T-helper 17 cell (primary cell): Measurements from ENCODE around the gene TRIM40. TPM values are rescaled to one million over a fixed set of nuclear protein-coding genes. Genes with fewer than 3 reads are reported as not detected.

Experiments
- ATAC-seq: fragments of 150-1000 bp; cut with Tn5 transposase; 2 replicates; pipeline ENCODE4 v1.10.0; 2021; ENCODE audit warnings: mild to moderate bottlenecking, moderate library complexity
- DNase-seq, 3 donors: peaks; one replicate each; pipeline versions ENCODE4 v3.0.0 to v3.0.0-alpha.2; 2020 to 2021
- H3K9me3 ChIP-seq: one replicate; pipeline ENCODE4 v1.7.0; 2013; ENCODE audit warnings: low read length, mild to moderate bottlenecking; ENCODE audit not compliant: control insufficient read depth, poor library complexity, severe bottlenecking
- H3K27ac Mint-ChIP-seq: one replicate; pipeline ENCODE4 v1.8.0; 2022; ENCODE audit warnings: mild to moderate bottlenecking, moderate library complexity, mixed read lengths
- H3K27me3 Mint-ChIP-seq: one replicate; pipeline ENCODE4 v1.8.0; 2022; ENCODE audit warnings: mixed read lengths
- H3K36me3 Mint-ChIP-seq: one replicate; pipeline ENCODE4 v1.8.0; 2022; ENCODE audit warnings: low read depth, mixed read lengths
- H3K4me1 Mint-ChIP-seq: one replicate; pipeline ENCODE4 v1.8.0; 2022; ENCODE audit warnings: mild to moderate bottlenecking, mixed read lengths
- H3K4me3 Mint-ChIP-seq: one replicate; pipeline ENCODE4 v1.8.0; 2022; ENCODE audit warnings: mild to moderate bottlenecking, moderate library complexity, mixed read lengths
- total RNA-seq, 4 donors: library from RNA in 2 of 4; stranded (reverse) in 2 of 4; gene quantifications; one replicate each; pipeline ENCODE4 v1.2.3 and lab custom pipeline; 2022 to 2026

The TRIM40 gene
- total RNA-seq, 2 donors from 2014 or later: 0.22 to 3.5 TPM

DNA sequence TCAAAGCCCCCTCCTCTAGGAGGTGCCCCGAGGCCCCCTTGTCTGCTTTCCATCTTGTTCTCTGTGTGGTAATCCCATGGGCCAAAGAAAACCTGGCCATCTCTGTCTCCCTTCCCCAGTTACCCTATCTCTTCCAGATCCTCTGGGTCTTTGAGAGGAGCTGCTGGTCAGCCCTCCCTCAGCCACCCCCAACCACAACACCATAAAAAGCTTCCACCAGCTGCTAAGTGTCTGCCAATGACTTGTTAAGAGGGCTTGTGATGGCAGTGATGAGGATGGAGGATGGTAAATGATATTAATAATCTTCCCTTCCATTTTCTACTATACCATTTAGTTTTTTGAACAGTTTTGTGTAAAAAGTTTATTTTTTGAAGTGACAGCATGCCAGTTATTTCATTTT lies 60.0 kb downstream of the TRIM40 start:
- ATAC-seq: no peak
- no peak overlapping the region for H3K27ac Mint-ChIP-seq
- H3K27me3 Mint-ChIP-seq: no peaks in the 10 kb centered on the region
- no peaks in the 10 kb centered on the region for H3K9me3 ChIP-seq
- no peak for DNase-seq
- no peak overlapping the region for H3K4me3 Mint-ChIP-seq
- peaks cover 15% of the 10 kb centered on the region for H3K4me1 Mint-ChIP-seq
- H3K36me3 Mint-ChIP-seq: peaks cover 18% of the 10 kb centered on the region

- no peaks in the 10 kb centered on the region for H3K27me3 Mint-ChIP-seq
- peaks cover 17% of the 10 kb centered on the region for H3K36me3 Mint-ChIP-seq
- H3K4me1 Mint-ChIP-seq: peaks cover 17% of the 10 kb centered on the region
- no peak overlapping the region for H3K4me3 Mint-ChIP-seq
- peak overlapping the region; percentile 85 for H3K27ac Mint-ChIP-seq
- no peak for ATAC-seq
- no peak for DNase-seq
- no peaks in the 10 kb centered on the region for H3K9me3 ChIP-seq
Measured at GRCh38 chr6:30196376-30196775, 60.4 kb downstream of the TRIM40 start.

Other genes starting within 250 kb of the TRIM40 start
- 1,000 to 10,000 TPM; 1,960 to 2,242 TPM for gene HLA-A, start 193.6 kb upstream of the TRIM40 start, total RNA-seq
- gene POLR1H, start 74.9 kb upstream of the TRIM40 start, total RNA-seq: 10 to 100 TPM; 28.9 to 31.7 TPM
- 10 to 100 TPM; 52.1 to 52.4 TPM for gene PPP1R11, start 68.9 kb upstream of the TRIM40 start, total RNA-seq
- not detected for gene RNF39, start 60.4 kb upstream of the TRIM40 start, total RNA-seq
- not detected for gene TRIM31, start 23.1 kb upstream of the TRIM40 start, total RNA-seq
- gene TRIM10, start 25.1 kb downstream of the TRIM40 start, total RNA-seq: under 1 TPM in 1 of 2 donors, not detected in 1; 0.37 TPM
- not detected for gene TRIM15, start 27.4 kb downstream of the TRIM40 start, total RNA-seq
- gene TRIM26, start 77.3 kb downstream of the TRIM40 start, total RNA-seq: 10 to 100 TPM; 51.2 to 63.1 TPM
- gene TRIM39, start 190.8 kb downstream of the TRIM40 start, total RNA-seq: 10 to 100 TPM; 41.4 to 47.3 TPM
- 10 to 100 TPM; 34.1 to 38.5 TPM for gene RPP21, start 209.0 kb downstream of the TRIM40 start, total RNA-seq